Fibroblast of mammary gland (primary cell): Measurements from ENCODE around the gene KLRD1.

Source experiments
- DNase-seq: peaks from one replicate; pipeline ENCODE4 v3.0.0-alpha.2; 2010; ENCODE audit warnings: low read depth
- H3K4me3 ChIP-seq: 2 replicates; pipeline ENCODE4 v1.5.1; 2011; ENCODE audit warnings: low read depth, mild to moderate bottlenecking, low read length, moderate library complexity; ENCODE audit not compliant: control insufficient read depth
- CTCF ChIP-seq: conservative IDR thresholded peaks from 2 replicates; pipeline ENCODE4 v1.5.1; 2011; ENCODE audit warnings: low read depth, low read length, inconsistent platforms; ENCODE audit not compliant: control insufficient read depth, insufficient read depth

KLRD1 gene

GRCh38 chr12:10307630-10308029 lies at the start of gene KLRD1:
TSS of gene KLRD1 (plus strand) at chr12:10307870. CDS start at chr12:10308078, 208 bp downstream.
- no peak within 1 kb of the TSS for H3K4me3 ChIP-seq
- peak; percentile 6 for DNase-seq
- TF ChIP-seq CTCF = no peak

- H3K4me3 ChIP-seq = no peak overlapping the region
Observed at GRCh38 chr12:10260927-10261326, 46.7 kb upstream of the KLRD1 start.

GRCh38 chr12:10268037-10268436 lies 39.6 kb upstream of the KLRD1 start:
- no peak for TF ChIP-seq CTCF
- H3K4me3 ChIP-seq = no peak overlapping the region
- DNase-seq = no peak

More at GRCh38 chr12:10260927-10261326, 46.7 kb upstream of the KLRD1 start:
- no peak for DNase-seq
- TF ChIP-seq CTCF = no peak

GRCh38 chr12:10272467-10272866 lies 35.2 kb upstream of the KLRD1 start:
- H3K4me3 ChIP-seq = no peak overlapping the region
- no peak for TF ChIP-seq CTCF
- no peak for DNase-seq

GRCh38 chr12:10276774-10277173 lies 30.9 kb upstream of the KLRD1 start:
- no peak overlapping the region for H3K4me3 ChIP-seq
- no peak for DNase-seq
- no peak for TF ChIP-seq CTCF

GRCh38 chr12:10278104-10278503 lies 29.6 kb upstream of the KLRD1 start:
- no peak overlapping the region for H3K4me3 ChIP-seq
- TF ChIP-seq CTCF = no peak
- no peak for DNase-seq

GRCh38 chr12:10279937-10280336 lies 27.7 kb upstream of the KLRD1 start:
- no peak for TF ChIP-seq CTCF
- H3K4me3 ChIP-seq = no peak overlapping the region
- DNase-seq = no peak
